Kidney (tissue), 22 donors: ENCODE results near the gene AMD1. TPM values are rescaled to one million over a fixed set of nuclear protein-coding genes. Genes with fewer than 3 reads are reported as not detected.

ENCODE experiments used
- DNase-seq, 5 donors: peaks; one replicate each; pipeline ENCODE4 v3.0.0-alpha.2; 2013 to 2020
- FAIRE-seq: peaks from 2 replicates; lab custom pipeline; 2012; peaks lifted over from hg19 to GRCh38; lab: Jason Lieb, UNC
- H3K27ac ChIP-seq, 2 donors: one replicate each; pipeline ENCODE4 v1.7.0; 2013; ENCODE audit warnings: low read depth in 2 of 2, low read length in 2 of 2, inconsistent platforms in 1 of 2
- H3K27me3 ChIP-seq: one replicate; pipeline ENCODE4 v1.7.1; 2013; ENCODE audit warnings: low read length, inconsistent platforms; ENCODE audit not compliant: control insufficient read depth, insufficient read depth
- H3K36me3 ChIP-seq, 3 donors: one replicate each; pipeline versions ENCODE4 v1.7.0 to v1.7.1; 2013; ENCODE audit warnings: low read length in 3 of 3, control low read depth in 1 of 3, inconsistent platforms in 1 of 3; ENCODE audit not compliant: insufficient read depth in 3 of 3, control insufficient read depth in 2 of 3
- H3K4me1 ChIP-seq, 3 donors: one replicate each; pipeline versions ENCODE4 v1.7.0 to v1.7.1; 2013; ENCODE audit warnings: low read length in 3 of 3, inconsistent platforms in 1 of 3, low read depth in 1 of 3; ENCODE audit not compliant: control insufficient read depth in 2 of 3, insufficient read depth in 2 of 3
- H3K4me3 ChIP-seq, 3 donors: one replicate each; pipeline versions ENCODE4 v1.7.0 to v1.8.1; 2013; ENCODE audit warnings: low read length in 3 of 3, control low read depth in 1 of 3, inconsistent platforms in 1 of 3
- H3K9ac ChIP-seq, 3 donors: one replicate each; pipeline versions ENCODE4 v1.7.0 to v1.7.1; 2013; ENCODE audit warnings: low read length in 3 of 3, control low read depth in 1 of 3, inconsistent platforms in 1 of 3
- H3K9me3 ChIP-seq, 3 donors: one replicate each; pipeline versions ENCODE4 v1.7.0 to v1.7.1; 2013; ENCODE audit warnings: low read length in 3 of 3, control low read depth in 1 of 3, inconsistent platforms in 1 of 3; ENCODE audit not compliant: control insufficient read depth in 2 of 3, insufficient read depth in 1 of 3
- intact Hi-C: fragments of 100-400 bp; cut with DNase I; formaldehyde crosslinking; loops from one replicate; pipeline ENCODE4 v1.11.1; 2022
- long read RNA-seq, 10 donors: library from polyadenylated mRNA in 1 of 10; unstranded in 1 of 10; transcript quantifications; one replicate each; pipeline ENCODE4 v2.0.0 and lab custom pipeline, GENCODE V29; 2021 to 2026
- polyA plus RNA-seq: library from polyadenylated mRNA; stranded (reverse); fragments of 350-450 nt; fragmentation: Illumina TruSeq; extraction: RNeasy Lipid Tissue Mini Kit (QIAGEN cat#74804); gene quantifications from one replicate; pipeline ENCODE4 v1.2.3, GENCODE V29; 2014; ENCODE audit warnings: low read depth, low replicate concordance; ENCODE audit not compliant: insufficient read depth
- total RNA-seq: library from RNA; stranded (reverse); fragmentation: NEBNext Ultra II Directional; extraction: Animal tissue kit (Norgen Biotek cat#: 25700); gene quantifications from one replicate; pipeline ENCODE4 v1.2.1, GENCODE V29; 2021
- TF ChIP-seq, protein P1 (sequence below): IDR thresholded peaks from 3 replicates; pipeline ENCODE4 v1.5.1; 2012; ENCODE audit warnings: mild to moderate bottlenecking, moderate library complexity, borderline replicate concordance; ENCODE audit not compliant: insufficient read depth; ENCODE audit errors: extremely low read depth
- donor health status: control.
- donor health status: control.
- donor health status: control.
- donor health status: control.
- donor health status: control.
- donor health status: DM: yes; HTN: yes; CAD: no.
- donor health status: Normal renal cell carcinoma (clear cell type).

AMD1 gene
- 72.3 TPM for total RNA-seq
- 32.8 TPM for polyA plus RNA-seq
- long read RNA-seq, donor 1, full-length matches to known transcripts: 17 of 17 reads
- long read RNA-seq, donor 1, partial matches to known transcripts: 0 of 17 reads
- long read RNA-seq, donor 1, other reads (novel, unspliced or antisense): 0 of 17 reads
- long read RNA-seq, donor 2, transcript AMD1-204 (9 exons, 3,438 nt): major isoform, 14 of 14 reads
- long read RNA-seq, donor 2, partial matches to known transcripts: 0 of 14 reads
- long read RNA-seq, donor 2, other reads (novel, unspliced or antisense): 0 of 14 reads
- long read RNA-seq, donor 3, full-length matches to known transcripts: 25 of 63 reads
- long read RNA-seq, donor 3, partial matches to known transcripts: 38 of 63 reads
- long read RNA-seq, donor 3, other reads (novel, unspliced or antisense): 0 of 63 reads
- long read RNA-seq, donor 4, full-length matches to known transcripts: 6 of 6 reads
- long read RNA-seq, donor 4, partial matches to known transcripts: 0 of 6 reads
- long read RNA-seq, donor 4, other reads (novel, unspliced or antisense): 0 of 6 reads
- long read RNA-seq, donor 5, partial matches to known transcripts: 0 of 1 reads
- long read RNA-seq, donor 5, other reads (novel, unspliced or antisense): 0 of 1 reads
- long read RNA-seq, donor 6, transcript AMD1-204 (9 exons, 3,438 nt): major isoform, 31 of 45 reads
- long read RNA-seq, donor 6, partial matches to known transcripts: 5 of 45 reads
- long read RNA-seq, donor 6, other reads (novel, unspliced or antisense): 6 of 45 reads
- long read RNA-seq, donor 7, transcript AMD1-204 (9 exons, 3,438 nt): major isoform, 58 of 65 reads
- long read RNA-seq, donor 7, partial matches to known transcripts: 0 of 65 reads
- long read RNA-seq, donor 7, other reads (novel, unspliced or antisense): 5 of 65 reads
- long read RNA-seq, donor 8, transcript AMD1-204 (9 exons, 3,438 nt): major isoform, 15 of 32 reads
- long read RNA-seq, donor 8, partial matches to known transcripts: 17 of 32 reads
- long read RNA-seq, donor 8, other reads (novel, unspliced or antisense): 0 of 32 reads
- long read RNA-seq, donor 9, transcript AMD1-204 (9 exons, 3,438 nt): major isoform, 5 of 5 reads
- long read RNA-seq, donor 9, partial matches to known transcripts: 0 of 5 reads
- long read RNA-seq, donor 9, other reads (novel, unspliced or antisense): 0 of 5 reads
- long read RNA-seq, donor 10, full-length matches to known transcripts: 15 of 30 reads
- long read RNA-seq, donor 10, partial matches to known transcripts: 15 of 30 reads
- long read RNA-seq, donor 10, other reads (novel, unspliced or antisense): 0 of 30 reads

GRCh38 chr6:110873981-110874879 is at the start of gene AMD1:
AMD1 (plus strand) TSS chr6:110874785; CDS start chr6:110875106, 321 bp downstream.
- Histone ChIP-seq H3K27me3 (no peaks in the 10 kb centered on the region), H3K9ac (peak within 1 kb of the TSS; percentile 82 to 92 (median 86)), H3K27ac (peak within 1 kb of the TSS; percentile 89 to 95), H3K4me1 (peaks cover 0 to 15% (median 3%) of the 10 kb centered on the region in 3 donors), H3K9me3 (no peaks in the 10 kb centered on the region), H3K4me3 (peak within 1 kb of the TSS; percentile 76 to 89 (median 85)), H3K36me3 (no peaks in the 10 kb centered on the region)
- peak; percentile 44 for FAIRE-seq
- intact Hi-C loops: no loop called here
- peak; percentile 98 to 99 (median 99) for DNase-seq
- TF ChIP-seq, protein P1, sequence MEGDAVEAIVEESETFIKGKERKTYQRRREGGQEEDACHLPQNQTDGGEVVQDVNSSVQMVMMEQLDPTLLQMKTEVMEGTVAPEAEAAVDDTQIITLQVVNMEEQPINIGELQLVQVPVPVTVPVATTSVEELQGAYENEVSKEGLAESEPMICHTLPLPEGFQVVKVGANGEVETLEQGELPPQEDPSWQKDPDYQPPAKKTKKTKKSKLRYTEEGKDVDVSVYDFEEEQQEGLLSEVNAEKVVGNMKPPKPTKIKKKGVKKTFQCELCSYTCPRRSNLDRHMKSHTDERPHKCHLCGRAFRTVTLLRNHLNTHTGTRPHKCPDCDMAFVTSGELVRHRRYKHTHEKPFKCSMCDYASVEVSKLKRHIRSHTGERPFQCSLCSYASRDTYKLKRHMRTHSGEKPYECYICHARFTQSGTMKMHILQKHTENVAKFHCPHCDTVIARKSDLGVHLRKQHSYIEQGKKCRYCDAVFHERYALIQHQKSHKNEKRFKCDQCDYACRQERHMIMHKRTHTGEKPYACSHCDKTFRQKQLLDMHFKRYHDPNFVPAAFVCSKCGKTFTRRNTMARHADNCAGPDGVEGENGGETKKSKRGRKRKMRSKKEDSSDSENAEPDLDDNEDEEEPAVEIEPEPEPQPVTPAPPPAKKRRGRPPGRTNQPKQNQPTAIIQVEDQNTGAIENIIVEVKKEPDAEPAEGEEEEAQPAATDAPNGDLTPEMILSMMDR: no peak

DNA sequence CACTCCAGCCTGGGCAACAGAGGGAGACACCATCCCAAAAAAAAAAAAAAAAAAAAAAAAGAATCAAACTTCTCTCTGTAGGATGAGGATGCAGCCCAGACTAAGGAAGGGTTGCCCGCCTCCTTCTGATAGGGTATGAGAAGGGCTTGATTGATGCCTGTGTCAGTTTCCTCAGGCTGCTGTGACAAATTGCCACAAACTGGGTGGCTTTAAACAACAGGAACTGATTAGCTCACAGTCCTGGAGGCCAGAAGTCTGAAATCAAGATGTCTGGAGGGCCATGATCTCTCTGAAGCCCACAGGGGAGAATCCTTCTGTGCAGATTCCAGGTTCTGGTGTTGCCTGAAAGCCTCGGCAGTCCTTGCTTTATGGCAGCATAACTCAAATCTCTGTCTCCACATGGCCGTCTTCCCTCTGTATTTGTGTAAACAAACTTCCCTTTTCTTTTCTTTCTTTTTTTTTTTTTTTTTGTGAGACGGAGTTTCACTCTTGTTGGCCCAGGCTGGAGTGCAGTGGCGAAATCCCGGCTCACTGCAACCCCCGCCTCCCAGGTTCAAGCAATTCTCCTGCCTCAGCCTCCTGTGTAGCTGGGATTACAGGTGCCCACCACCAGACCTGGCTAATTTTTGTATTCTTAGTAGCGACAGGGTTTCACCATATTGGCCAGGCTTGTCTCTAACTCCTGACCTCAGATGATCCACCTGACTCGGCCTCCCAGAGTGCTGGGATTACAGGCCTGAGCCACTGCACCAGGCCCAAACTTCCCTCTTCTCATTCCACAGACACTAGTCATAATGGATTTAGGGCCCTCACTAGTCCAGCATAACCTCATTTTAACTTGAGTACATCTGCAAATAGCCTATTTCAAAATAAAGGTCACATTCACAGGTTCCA is 48.1 kb upstream of the AMD1 start:
- DNase-seq: peak in 1 of 5 donors; percentile 19
- no peaks in the 10 kb centered on the region for H3K4me1 ChIP-seq
- H3K27ac ChIP-seq: no peak overlapping the region
- H3K9ac ChIP-seq: no peak overlapping the region
- H3K9me3 ChIP-seq: no peaks in the 10 kb centered on the region
- no peak for FAIRE-seq
- TF ChIP-seq, protein P1: no peak
- intact Hi-C loops: no loop called here
- H3K4me3 ChIP-seq: no peak overlapping the region
- H3K36me3 ChIP-seq: no peaks in the 10 kb centered on the region
- no peaks in the 10 kb centered on the region for H3K27me3 ChIP-seq
